GM12873 (cell line): ENCODE measurements around the gene PHF3.

Experiments used
- TF ChIP-seq, protein P1 (sequence below): IDR thresholded peaks from 2 replicates; pipeline ENCODE4 v1.5.1; 2012; ENCODE audit warnings: low read depth, mild to moderate bottlenecking, moderate library complexity, low read length, control low read depth; ENCODE audit not compliant: insufficient read depth; ENCODE audit errors: missing control alignments

The PHF3 gene, protein sequence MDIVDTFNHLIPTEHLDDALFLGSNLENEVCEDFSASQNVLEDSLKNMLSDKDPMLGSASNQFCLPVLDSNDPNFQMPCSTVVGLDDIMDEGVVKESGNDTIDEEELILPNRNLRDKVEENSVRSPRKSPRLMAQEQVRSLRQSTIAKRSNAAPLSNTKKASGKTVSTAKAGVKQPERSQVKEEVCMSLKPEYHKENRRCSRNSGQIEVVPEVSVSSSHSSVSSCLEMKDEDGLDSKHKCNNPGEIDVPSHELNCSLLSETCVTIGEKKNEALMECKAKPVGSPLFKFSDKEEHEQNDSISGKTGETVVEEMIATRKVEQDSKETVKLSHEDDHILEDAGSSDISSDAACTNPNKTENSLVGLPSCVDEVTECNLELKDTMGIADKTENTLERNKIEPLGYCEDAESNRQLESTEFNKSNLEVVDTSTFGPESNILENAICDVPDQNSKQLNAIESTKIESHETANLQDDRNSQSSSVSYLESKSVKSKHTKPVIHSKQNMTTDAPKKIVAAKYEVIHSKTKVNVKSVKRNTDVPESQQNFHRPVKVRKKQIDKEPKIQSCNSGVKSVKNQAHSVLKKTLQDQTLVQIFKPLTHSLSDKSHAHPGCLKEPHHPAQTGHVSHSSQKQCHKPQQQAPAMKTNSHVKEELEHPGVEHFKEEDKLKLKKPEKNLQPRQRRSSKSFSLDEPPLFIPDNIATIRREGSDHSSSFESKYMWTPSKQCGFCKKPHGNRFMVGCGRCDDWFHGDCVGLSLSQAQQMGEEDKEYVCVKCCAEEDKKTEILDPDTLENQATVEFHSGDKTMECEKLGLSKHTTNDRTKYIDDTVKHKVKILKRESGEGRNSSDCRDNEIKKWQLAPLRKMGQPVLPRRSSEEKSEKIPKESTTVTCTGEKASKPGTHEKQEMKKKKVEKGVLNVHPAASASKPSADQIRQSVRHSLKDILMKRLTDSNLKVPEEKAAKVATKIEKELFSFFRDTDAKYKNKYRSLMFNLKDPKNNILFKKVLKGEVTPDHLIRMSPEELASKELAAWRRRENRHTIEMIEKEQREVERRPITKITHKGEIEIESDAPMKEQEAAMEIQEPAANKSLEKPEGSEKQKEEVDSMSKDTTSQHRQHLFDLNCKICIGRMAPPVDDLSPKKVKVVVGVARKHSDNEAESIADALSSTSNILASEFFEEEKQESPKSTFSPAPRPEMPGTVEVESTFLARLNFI (N-terminal part only)

GRCh38 chr6:63635588-63636517 is at the start of gene PHF3:
PHF3 (plus strand) TSS chr6:63635802; CDS start chr6:63646552, 10,750 bp downstream.
- TF ChIP-seq, protein P1, sequence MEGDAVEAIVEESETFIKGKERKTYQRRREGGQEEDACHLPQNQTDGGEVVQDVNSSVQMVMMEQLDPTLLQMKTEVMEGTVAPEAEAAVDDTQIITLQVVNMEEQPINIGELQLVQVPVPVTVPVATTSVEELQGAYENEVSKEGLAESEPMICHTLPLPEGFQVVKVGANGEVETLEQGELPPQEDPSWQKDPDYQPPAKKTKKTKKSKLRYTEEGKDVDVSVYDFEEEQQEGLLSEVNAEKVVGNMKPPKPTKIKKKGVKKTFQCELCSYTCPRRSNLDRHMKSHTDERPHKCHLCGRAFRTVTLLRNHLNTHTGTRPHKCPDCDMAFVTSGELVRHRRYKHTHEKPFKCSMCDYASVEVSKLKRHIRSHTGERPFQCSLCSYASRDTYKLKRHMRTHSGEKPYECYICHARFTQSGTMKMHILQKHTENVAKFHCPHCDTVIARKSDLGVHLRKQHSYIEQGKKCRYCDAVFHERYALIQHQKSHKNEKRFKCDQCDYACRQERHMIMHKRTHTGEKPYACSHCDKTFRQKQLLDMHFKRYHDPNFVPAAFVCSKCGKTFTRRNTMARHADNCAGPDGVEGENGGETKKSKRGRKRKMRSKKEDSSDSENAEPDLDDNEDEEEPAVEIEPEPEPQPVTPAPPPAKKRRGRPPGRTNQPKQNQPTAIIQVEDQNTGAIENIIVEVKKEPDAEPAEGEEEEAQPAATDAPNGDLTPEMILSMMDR = no peak

DNA sequence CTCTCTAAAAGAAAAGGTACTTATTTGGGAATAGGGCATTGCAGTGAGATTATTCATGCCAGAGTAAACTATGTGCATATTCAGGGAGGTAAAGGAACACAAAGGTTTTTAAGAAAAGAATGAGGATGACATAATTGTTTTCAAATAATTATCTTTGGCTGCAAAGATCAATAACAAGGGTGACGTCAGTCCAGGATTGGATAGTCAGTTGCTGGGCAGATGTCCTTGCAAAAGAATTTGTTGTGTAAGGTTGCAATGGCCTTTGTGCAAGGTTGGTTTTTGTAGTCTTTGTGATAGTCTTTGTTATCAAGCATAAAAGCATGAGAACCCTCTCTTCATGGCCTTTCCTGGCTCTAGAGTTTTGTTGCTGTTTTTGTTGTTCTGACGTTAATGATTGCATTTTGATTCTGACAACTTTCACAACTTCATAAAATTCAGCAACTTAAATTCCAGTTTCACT is 45.6 kb upstream of the PHF3 start:
- TF ChIP-seq, protein P1 = no peak

- TF ChIP-seq, protein P1 = no peak
These were observed 42.7 kb upstream of the PHF3 start for GRCh38 chr6:63592886-63593285.

DNA sequence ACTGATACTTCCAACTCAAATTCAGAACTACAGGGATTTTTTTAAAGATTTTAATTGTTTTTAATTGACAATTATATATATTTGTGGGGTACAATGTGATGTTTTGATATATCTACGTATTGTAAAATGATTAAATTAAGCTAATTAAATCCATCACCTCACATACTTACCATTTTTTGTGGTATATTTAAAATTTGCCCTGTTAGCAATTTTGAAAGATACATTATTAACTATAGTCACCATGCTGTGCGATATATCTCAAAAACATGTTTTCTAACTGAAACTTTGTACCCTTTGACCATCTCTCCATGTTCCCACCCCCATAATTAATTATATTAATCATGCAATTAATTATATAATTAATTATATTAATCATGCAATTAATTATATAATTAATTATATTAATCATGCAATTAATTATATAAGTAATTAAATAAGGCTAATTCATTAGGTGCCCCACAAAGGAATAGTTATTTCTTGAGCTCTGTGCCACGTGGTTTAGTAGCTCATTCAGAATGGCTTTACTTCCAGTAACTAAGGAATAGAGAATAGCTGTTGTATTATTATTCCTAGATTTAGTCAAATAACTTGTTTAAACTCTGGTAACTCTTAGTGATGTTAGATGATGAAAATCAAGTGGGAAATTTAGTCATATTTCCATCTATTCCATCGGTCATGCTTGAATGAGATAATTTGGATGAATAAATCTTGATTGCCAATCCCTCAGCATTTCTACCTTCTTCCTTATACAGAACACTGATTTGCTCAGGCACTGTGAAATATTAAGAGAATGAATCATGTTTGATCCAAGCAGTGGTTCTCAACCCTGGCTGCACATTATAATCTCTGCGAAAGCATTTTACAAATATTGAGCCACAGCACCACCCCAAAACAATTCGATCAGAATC is 38.2 kb upstream of the PHF3 start:
- TF ChIP-seq, protein P1 = no peak

DNA sequence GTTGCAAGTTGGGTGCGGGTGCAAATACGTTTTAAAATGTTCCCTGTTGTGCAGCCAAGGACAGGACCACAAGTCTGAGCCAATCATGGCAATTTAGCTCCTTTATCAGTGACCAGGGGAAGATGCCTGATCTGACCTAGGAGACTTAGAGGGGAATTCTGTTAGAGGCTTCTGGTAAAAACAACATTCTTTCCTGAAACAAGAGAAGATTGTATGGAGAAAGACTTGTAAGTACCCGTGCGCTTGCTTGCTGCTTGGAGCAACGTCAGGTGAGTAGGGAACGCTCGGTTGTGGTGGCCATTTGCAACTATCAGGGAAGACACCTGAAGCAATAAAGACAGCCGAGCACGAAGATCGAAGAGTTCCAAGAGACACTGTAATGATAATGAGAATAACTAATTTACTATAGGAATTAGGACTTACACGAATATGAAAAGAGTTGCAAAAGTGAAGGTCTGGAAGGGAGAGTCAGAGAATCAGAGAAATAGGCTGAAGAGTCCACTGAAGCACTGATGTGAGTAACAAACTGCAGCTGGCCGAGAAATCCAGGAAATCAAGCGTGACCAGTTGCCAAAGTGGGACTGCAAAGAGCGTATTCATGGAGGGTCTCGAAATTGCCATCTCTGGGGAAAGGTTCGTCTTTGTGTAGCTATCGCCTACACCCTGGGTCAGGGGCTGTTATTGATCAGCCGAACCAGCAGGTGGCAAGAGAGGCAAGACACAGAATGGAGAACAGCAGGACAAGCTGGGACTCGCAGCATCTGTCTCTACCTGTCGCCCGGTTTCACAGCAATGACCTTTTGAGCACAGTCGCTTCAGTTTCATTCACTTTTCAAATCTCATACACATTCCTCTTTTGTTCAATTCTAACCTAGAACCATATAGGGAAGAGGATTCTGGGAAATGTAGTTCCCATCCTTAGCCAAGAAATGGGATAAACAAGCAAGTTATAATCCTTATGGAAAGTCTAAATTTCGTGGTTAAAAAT is 37.3 kb upstream of the PHF3 start:
- TF ChIP-seq, protein P1 = peak; percentile 96
